ENCODE results near the gene SPNS2. TPM values are rescaled to one million over a fixed set of nuclear protein-coding genes. Genes with fewer than 3 reads are reported as not detected.
A peak's percentile ranks its signal among the peaks of the same experiment; 100 is the strongest.

SPNS2 gene
- total RNA-seq, 1 experiment from 2014 or later: 0.33 TPM

GRCh38 chr17:4584101-4584916, 85.6 kb downstream of the SPNS2 start, which contains the start of gene SMTNL2:
Gene SMTNL2 (plus strand): TSS chr17:4584529. CDS start chr17:4584606, 77 bp downstream.
- no peaks in the 10 kb centered on the region; the same call in 1 of the 2 replicates for H3K4me1 ChIP-seq (ENCODE audit: insufficient read depth, low read length)

More at GRCh38 chr17:4584101-4584916, 85.6 kb downstream of the SPNS2 start, which contains the start of gene SMTNL2:
- Histone ChIP-seq H2AK5ac (ENCODE audit: insufficient read length, low read length) (no peak within 1 kb of the TSS), H3K56ac (ENCODE audit: insufficient read length, low read depth, low read length) (no peak within 1 kb of the TSS), H3K79me2 (ENCODE audit: insufficient read depth, low read length) (no peaks in the 10 kb centered on the region), H3K4ac (ENCODE audit: low read depth, low read length) (no peak within 1 kb of the TSS), H3K79me1 (ENCODE audit: insufficient read depth, low read depth, low read length, poor library complexity, severe bottlenecking) (no peaks in the 10 kb centered on the region), H3K18ac (ENCODE audit: insufficient read length, low read depth, low read length) (no peak within 1 kb of the TSS), H3K14ac (ENCODE audit: insufficient read depth, low read length) (no peak within 1 kb of the TSS; the same call in 1 of the 2 replicates), H4K20me1 (ENCODE audit: control insufficient read depth, insufficient read depth, insufficient read length) (peaks cover 2% of the 10 kb centered on the region), H2BK15ac (ENCODE audit: low read depth, low read length) (no peak within 1 kb of the TSS), H3K9me3 (ENCODE audit: control insufficient read depth, low read depth, low read length) (no peaks in the 10 kb centered on the region), H4K8ac (replicated peaks; ENCODE audit: insufficient read length, low read depth, low read length) (no peak within 1 kb of the TSS), H3K27ac (ENCODE audit: insufficient read length, low read depth, low read length) (no peak within 1 kb of the TSS), H3T11ph (ENCODE audit: low read length) (no peak within 1 kb of the TSS), H4K5ac (ENCODE audit: insufficient read length, low read depth, low read length) (no peak within 1 kb of the TSS), H3K4me2 (ENCODE audit: insufficient read depth, insufficient read length, low read length) (peak within 1 kb of the TSS; percentile 77), H3K23ac (ENCODE audit: insufficient read length, low read depth, low read length) (no peak within 1 kb of the TSS), H2BK5ac (ENCODE audit: insufficient read length, low read length) (no peak within 1 kb of the TSS), H3K9ac (ENCODE audit: extremely low read depth, insufficient read length, low read length) (no peak within 1 kb of the TSS), H2BK20ac (ENCODE audit: low read depth, low read length, poor library complexity, severe bottlenecking) (no peak within 1 kb of the TSS), H2AFZ (ENCODE audit: low read length) (no peak within 1 kb of the TSS), H3K23me2 (ENCODE audit: insufficient read length, low read depth, low read length, poor library complexity, severe bottlenecking) (peaks cover 10% of the 10 kb centered on the region), H2BK120ac (ENCODE audit: low read depth, low read length, poor library complexity, severe bottlenecking) (no peak within 1 kb of the TSS), H3K27me3 (ENCODE audit: insufficient read depth, low read length) (peaks cover 23% of the 10 kb centered on the region; the same call in 1 of the 2 replicates), H2BK12ac (ENCODE audit: insufficient read length, low read depth, low read length) (no peak within 1 kb of the TSS), H4K91ac (ENCODE audit: insufficient read length, low read depth, low read length) (no peak within 1 kb of the TSS)
- no peaks in the 10 kb centered on the region for H3K9me3 Mint-ChIP-seq
- H3K36me3 Mint-ChIP-seq (ENCODE audit: insufficient read depth in 1 of 3, low read depth in 3 of 3): no peaks in the 10 kb centered on the region; a peak in 1 of 7 replicates
- no peak for TF ChIP-seq CTCF (conservative IDR thresholded peaks at IDR 0.05)
- H3K27ac Mint-ChIP-seq: no peak within 1 kb of the TSS
- peaks cover 71% of the 10 kb centered on the region for H3K27me3 Mint-ChIP-seq (ENCODE audit: low read depth)
- no CpG with 5 or more reads among the region's 100 CpGs for WGBS (ENCODE audit: extremely low coverage, insufficient read length, low lambda C conversion rate)
- peak; percentile 68 for DNase-seq
- H3K4me1 Mint-ChIP-seq: peaks cover 21 to 41% of the 10 kb centered on the region in 2 experiments
- H3K4me3 Mint-ChIP-seq: peak within 1 kb of the TSS; percentile 71 to 90
